Panc1 (cell line): ENCODE data around the gene FRMPD1. TPM values are rescaled to one million over a fixed set of nuclear protein-coding genes. Genes with fewer than 3 reads are reported as not detected.

ENCODE experiments used
- ATAC-seq: fragments of 200-7000 bp; cut with Tn5 transposase; 2 replicates; pipeline ENCODE4 v1.9.1; 2020; ENCODE audit warnings: mild to moderate bottlenecking, moderate library complexity
- BruUV-seq: library from RNA; stranded (reverse); fragments of 400-500 nt; replicated peaks from 2 replicates; lab custom pipeline; 2021; lab: Mats Ljungman, UMichigan
- CTCF ChIA-PET: fragments of 300-600 bp; sonication (Branson Sonifier 250); formaldehyde crosslinking; loops from one replicate; lab custom pipeline; 2022; ENCODE audit warnings: antibody characterized with exemption; lab: Charles Lee
- POLR2A ChIA-PET: fragments of 300-600 bp; sonication (Branson Sonifier 250); formaldehyde crosslinking; loops from one replicate; lab custom pipeline; 2022; ENCODE audit warnings: antibody characterized with exemption; lab: Charles Lee
- DNase-seq: peaks from one replicate; pipeline ENCODE4 v3.0.0-alpha.2; 2010; ENCODE audit warnings: low read depth, low spot score
- H3K27ac ChIP-seq: 2 replicates; pipeline ENCODE4 v1.5.1; 2011; ENCODE audit warnings: mild to moderate bottlenecking, low read length, inconsistent platforms
- H3K27me3 ChIP-seq: fragments of 200-500 bp; sonication (Bioruptor generic); 2 replicates; pipeline ENCODE4 v1.6.0; 2014; ENCODE audit warnings: low read length, inconsistent platforms; ENCODE audit not compliant: control insufficient read depth, insufficient read depth
- H3K36me3 ChIP-seq: fragments of 200-500 bp; sonication (Bioruptor generic); 2 replicates; pipeline ENCODE4 v1.5.1; 2014; ENCODE audit warnings: inconsistent platforms, mild to moderate bottlenecking, low read length, moderate library complexity; ENCODE audit not compliant: control insufficient read depth, insufficient read depth
- H3K4me1 ChIP-seq: 2 replicates; pipeline ENCODE4 v1.5.1; 2011; ENCODE audit warnings: inconsistent platforms, mild to moderate bottlenecking, low read length, moderate library complexity; ENCODE audit not compliant: control insufficient read depth, insufficient read depth
- H3K4me3 ChIP-seq, 2 experiments: 2 replicates each; pipeline ENCODE4 v1.5.1; 2011 to 2012; ENCODE audit warnings: low read depth in 2 of 2, low read length in 2 of 2, mild to moderate bottlenecking in 2 of 2, inconsistent platforms in 1 of 2, moderate library complexity in 1 of 2
- H3K9me3 ChIP-seq: fragments of 200-500 bp; sonication (Bioruptor generic); 2 replicates; pipeline ENCODE4 v1.5.1; 2014; ENCODE audit warnings: low read depth, mild to moderate bottlenecking, inconsistent platforms, low read length, moderate library complexity; ENCODE audit not compliant: control insufficient read depth, insufficient read depth
- CTCF ChIP-seq: fragments of 450-650 bp; IDR thresholded peaks from 2 replicates; pipeline ENCODE4 v1.5.1; 2017; ENCODE audit warnings: mild to moderate bottlenecking
- POLR2AphosphoS5 ChIP-seq: IDR thresholded peaks from 2 replicates; pipeline ENCODE4 v1.6.1; 2012; ENCODE audit warnings: mild to moderate bottlenecking, low read depth, low read length, moderate library complexity
- REST ChIP-seq, 2 experiments: IDR thresholded peaks; 2 replicates each; pipeline ENCODE4 v1.6.1; 2011 to 2012; ENCODE audit warnings: low read depth in 2 of 2, control low read depth in 1 of 2, low read length in 1 of 2, mild to moderate bottlenecking in 1 of 2, moderate library complexity in 1 of 2; ENCODE audit not compliant: insufficient read depth in 1 of 2
- SIN3A ChIP-seq: IDR thresholded peaks from 2 replicates; pipeline ENCODE4 v1.6.1; 2012; ENCODE audit warnings: low read depth, mild to moderate bottlenecking, low read length, moderate library complexity, borderline replicate concordance; ENCODE audit not compliant: insufficient read depth
- TCF7L2 ChIP-seq: IDR thresholded peaks from 2 replicates; pipeline ENCODE4 v1.6.1; 2011; ENCODE audit warnings: mild to moderate bottlenecking, low read depth, low read length, inconsistent platforms
- in situ Hi-C: cut with HindIII; loops from 2 replicates; pipeline ENCODE4 v1.10.0; 2016; ENCODE audit warnings: low sequenced_read_pairs, low pct_unique_long_range_greater_than_20kb
- intact Hi-C: fragments of 100-400 bp; cut with micrococcal nuclease; formaldehyde crosslinking; loops from one replicate; pipeline ENCODE4 v1.10.0; 2022; ENCODE audit not compliant: unreplicated experiment
- total RNA-seq: library from RNA; stranded (reverse); gene quantifications from one replicate; pipeline ENCODE4 v1.2.1, GENCODE V29; 2021; ENCODE audit not compliant: unreplicated experiment

The FRMPD1 gene
- total RNA-seq, 1 experiment from 2014 or later = 0.21 TPM

GRCh38 chr9:37693260-37693659 is 42.5 kb downstream of the FRMPD1 start:
- no peak overlapping the region for H3K4me3 ChIP-seq
- DNase-seq (no peak), ATAC-seq (peak; percentile 35)
- CTCF ChIA-PET = no interaction called here
- in situ Hi-C loops (no loop called here), intact Hi-C loops (no loop called here)
- no peaks in the 10 kb centered on the region for H3K36me3 ChIP-seq
- TF ChIP-seq SIN3A (no peak), REST (IDR thresholded peaks at IDR 0.05; ENCODE audit: insufficient read depth in 1 of 2, low read depth in 2 of 2, low read length in 1 of 2) (no peak), CTCF (no peak), TCF7L2 (no peak), POLR2AphosphoS5 (no peak)
- no TSS peak for BruUV-seq
- POLR2A ChIA-PET = no interaction called here
- H3K9me3 ChIP-seq = no peaks in the 10 kb centered on the region
- H3K4me1 ChIP-seq = no peaks in the 10 kb centered on the region
- H3K27me3 ChIP-seq = peaks cover 54% of the 10 kb centered on the region
- H3K27ac ChIP-seq = no peak overlapping the region

GRCh38 chr9:37694355-37694754 is 43.6 kb downstream of the FRMPD1 start:
- POLR2A ChIA-PET = no interaction called here
- intact Hi-C loops = no loop called here
- no TSS peak for BruUV-seq

More at GRCh38 chr9:37694355-37694754, 43.6 kb downstream of the FRMPD1 start:
- no peak for TF ChIP-seq POLR2AphosphoS5
- no peak for TF ChIP-seq REST (IDR thresholded peaks at IDR 0.05; ENCODE audit: insufficient read depth in 1 of 2, low read depth in 2 of 2, low read length in 1 of 2)
- no peak for TF ChIP-seq CTCF
- no peak for TF ChIP-seq TCF7L2
- no peak for TF ChIP-seq SIN3A
- Histone ChIP-seq H3K4me3 (no peak overlapping the region), H3K36me3 (no peaks in the 10 kb centered on the region), H3K27ac (no peak overlapping the region), H3K9me3 (no peaks in the 10 kb centered on the region), H3K4me1 (no peaks in the 10 kb centered on the region), H3K27me3 (peaks cover 43% of the 10 kb centered on the region)
- in situ Hi-C loops = no loop called here
- DNase-seq = no peak
- CTCF ChIA-PET = no interaction called here
- ATAC-seq = no peak
